DOHH2 (cell line): Measurements from ENCODE around the gene C1orf159.

ENCODE experiments used
- EZH2phosphoT487 ChIP-seq: fragments of 200-600 bp; sonication (generic); IDR thresholded peaks from 2 replicates; pipeline ENCODE4 v1.6.1; 2017; ENCODE audit warnings: borderline replicate concordance, mild to moderate bottlenecking, antibody characterized with exemption, low read length, moderate library complexity, mixed read lengths
- TF ChIP-seq, protein P1 (sequence below): fragments of 200-600 bp; sonication (generic); IDR thresholded peaks from one replicate; pipeline ENCODE4 v1.5.1; 2014; ENCODE audit warnings: antibody characterized with exemption, mild to moderate bottlenecking, low read depth, low read length; ENCODE audit not compliant: poor library complexity, severe bottlenecking

DNA sequence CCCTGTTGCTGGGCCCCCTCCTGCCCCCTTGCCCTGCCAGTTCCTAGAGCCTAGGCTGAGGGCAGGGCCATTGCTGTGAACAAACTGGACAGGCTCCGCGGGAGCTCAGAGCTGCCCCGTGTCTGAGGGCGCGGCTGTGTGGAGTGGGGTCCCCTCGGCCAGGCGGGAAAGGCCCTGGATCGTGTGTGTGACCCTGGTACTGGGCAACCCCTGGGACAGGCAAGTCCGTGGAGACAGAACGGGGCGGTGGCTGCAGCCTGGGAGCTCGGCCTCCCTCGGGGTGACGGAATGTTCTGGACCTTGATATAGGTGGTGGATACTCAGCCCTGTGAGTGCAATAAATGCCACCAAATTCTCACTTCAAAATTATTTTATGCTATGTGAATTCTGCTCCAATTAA is 27.7 kb upstream of the C1orf159 start:
- TF ChIP-seq, protein P1, sequence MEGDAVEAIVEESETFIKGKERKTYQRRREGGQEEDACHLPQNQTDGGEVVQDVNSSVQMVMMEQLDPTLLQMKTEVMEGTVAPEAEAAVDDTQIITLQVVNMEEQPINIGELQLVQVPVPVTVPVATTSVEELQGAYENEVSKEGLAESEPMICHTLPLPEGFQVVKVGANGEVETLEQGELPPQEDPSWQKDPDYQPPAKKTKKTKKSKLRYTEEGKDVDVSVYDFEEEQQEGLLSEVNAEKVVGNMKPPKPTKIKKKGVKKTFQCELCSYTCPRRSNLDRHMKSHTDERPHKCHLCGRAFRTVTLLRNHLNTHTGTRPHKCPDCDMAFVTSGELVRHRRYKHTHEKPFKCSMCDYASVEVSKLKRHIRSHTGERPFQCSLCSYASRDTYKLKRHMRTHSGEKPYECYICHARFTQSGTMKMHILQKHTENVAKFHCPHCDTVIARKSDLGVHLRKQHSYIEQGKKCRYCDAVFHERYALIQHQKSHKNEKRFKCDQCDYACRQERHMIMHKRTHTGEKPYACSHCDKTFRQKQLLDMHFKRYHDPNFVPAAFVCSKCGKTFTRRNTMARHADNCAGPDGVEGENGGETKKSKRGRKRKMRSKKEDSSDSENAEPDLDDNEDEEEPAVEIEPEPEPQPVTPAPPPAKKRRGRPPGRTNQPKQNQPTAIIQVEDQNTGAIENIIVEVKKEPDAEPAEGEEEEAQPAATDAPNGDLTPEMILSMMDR, result no peak
- TF ChIP-seq EZH2phosphoT487, result no peak
